B cell (primary cell): ENCODE data around the gene STAP2. TPM values are rescaled to one million over a fixed set of nuclear protein-coding genes. Genes with fewer than 3 reads are reported as not detected.

Experiments used
- ATAC-seq: fragments of 200-7000 bp; cut with Tn5 transposase; one replicate; pipeline ENCODE4 v1.10.0; 2021; ENCODE audit warnings: low read depth, mild to moderate bottlenecking, moderate number of reproducible peaks, moderate library complexity
- CTCF ChIA-PET: fragments of 350-600 bp; sonication (Branson Sonifier 250); formaldehyde crosslinking; loops from one replicate; lab custom pipeline; 2021; ENCODE audit warnings: antibody characterized with exemption, inconsistent platforms; lab: Charles Lee
- POLR2A ChIA-PET: fragments of 350-600 bp; sonication (Branson Sonifier 250); formaldehyde crosslinking; loops from one replicate; lab custom pipeline; 2021; ENCODE audit warnings: antibody characterized with exemption; lab: Charles Lee
- DNase-seq: peaks from one replicate; pipeline ENCODE4 v3.0.0; 2013
- H2AFZ ChIP-seq: 2 replicates; pipeline ENCODE4 v1.6.1; 2012; ENCODE audit warnings: mild to moderate bottlenecking, low read depth, low read length; ENCODE audit not compliant: insufficient read depth, poor library complexity, severe bottlenecking
- H3K27ac ChIP-seq, 2 donors: 1 replicate in 1 of 2; 2 replicates in 1 of 2; pipeline ENCODE4 v1.5.1; 2012 to 2013; ENCODE audit warnings: low read length in 2 of 2, mild to moderate bottlenecking in 2 of 2, moderate library complexity in 1 of 2
- H3K27me3 ChIP-seq, 4 experiments: fragments of 200-600 bp in 1 of 4; sonication (generic) in 1 of 4; replicated peaks in 1 of 4; 1 replicate in 2 of 4; 2 replicates in 2 of 4; pipeline versions ENCODE4 v1.6.1 to v1.7.0; 2013 to 2016; ENCODE audit warnings: low read length in 3 of 4, mild to moderate bottlenecking in 2 of 4, mixed read lengths in 1 of 4, moderate library complexity in 1 of 4; ENCODE audit not compliant: insufficient read depth in 4 of 4, control insufficient read depth in 3 of 4; ENCODE audit errors: control extremely low read depth in 1 of 4
- H3K36me3 ChIP-seq, 2 experiments: replicated peaks in 1 of 2; 1 replicate in 1 of 2; 2 replicates in 1 of 2; pipeline versions ENCODE4 v1.6.1 to v1.7.1; 2013; ENCODE audit warnings: low read length in 1 of 2; ENCODE audit not compliant: insufficient read depth in 2 of 2, control insufficient read depth in 1 of 2; ENCODE audit errors: control extremely low read depth in 1 of 2, extremely low read depth in 1 of 2
- H3K4me1 ChIP-seq, 2 donors: fragments of 200-600 bp in 1 of 2; sonication (generic) in 1 of 2; 1 replicate in 1 of 2; 2 replicates in 1 of 2; pipeline versions ENCODE4 v1.5.1 to v1.6.1; 2013 to 2017; ENCODE audit warnings: low read length in 2 of 2; ENCODE audit not compliant: control insufficient read depth in 2 of 2, insufficient read depth in 2 of 2
- H3K4me2 ChIP-seq: replicated peaks from 2 replicates; pipeline ENCODE3; 2012; ENCODE audit warnings: mild to moderate bottlenecking, low read depth, low read length; ENCODE audit not compliant: poor library complexity, severe bottlenecking
- H3K4me3 ChIP-seq, 5 experiments: fragments of 200-600 bp in 1 of 5; sonication (generic) in 1 of 5; 1 replicate in 3 of 5; 2 replicates in 2 of 5; pipeline versions ENCODE4 v1.5.1 to v1.7.0; 2011 to 2016; ENCODE audit warnings: low read length in 4 of 5, mild to moderate bottlenecking in 4 of 5, low read depth in 2 of 5, control low read depth in 1 of 5, moderate library complexity in 1 of 5; ENCODE audit not compliant: insufficient read depth in 1 of 5; ENCODE audit errors: control extremely low read depth in 1 of 5, extremely low read depth in 1 of 5
- H3K79me2 ChIP-seq: fragments of 200-600 bp; sonication (generic); one replicate; pipeline ENCODE4 v1.6.0; 2016; ENCODE audit warnings: low read length; ENCODE audit not compliant: control insufficient read depth, insufficient read depth
- H3K9ac ChIP-seq: fragments of 200-600 bp; sonication (generic); 2 replicates; pipeline ENCODE4 v1.6.1; 2017; ENCODE audit warnings: mild to moderate bottlenecking, low read length, moderate library complexity
- H3K9me3 ChIP-seq, 3 donors: one replicate each; pipeline versions ENCODE4 v1.6.1 to v1.7.1; 2013; ENCODE audit warnings: low read length in 2 of 3; ENCODE audit not compliant: control insufficient read depth in 2 of 3, insufficient read depth in 1 of 3; ENCODE audit errors: control extremely low read depth in 1 of 3
- H4K20me1 ChIP-seq: 2 replicates; pipeline ENCODE4 v1.6.0; 2012; ENCODE audit warnings: mild to moderate bottlenecking, low read length; ENCODE audit not compliant: insufficient read depth, control insufficient read depth, poor library complexity, severe bottlenecking
- H3K27ac Mint-ChIP-seq: one replicate; pipeline ENCODE4 v1.8.0; 2021; ENCODE audit warnings: mixed read lengths
- H3K27me3 Mint-ChIP-seq: one replicate; pipeline ENCODE4 v1.8.0; 2021; ENCODE audit warnings: mixed read lengths
- H3K4me1 Mint-ChIP-seq: one replicate; pipeline ENCODE4 v1.8.0; 2021; ENCODE audit warnings: mixed read lengths
- H3K4me3 Mint-ChIP-seq: one replicate; pipeline ENCODE4 v1.8.0; 2021; ENCODE audit warnings: mixed read lengths
- H3K9me3 Mint-ChIP-seq: one replicate; pipeline ENCODE4 v1.8.0; 2022; ENCODE audit warnings: mixed read lengths; ENCODE audit not compliant: insufficient read depth
- EZH2 ChIP-seq: IDR thresholded peaks from 2 replicates; pipeline ENCODE4 v1.6.1; 2012; ENCODE audit warnings: borderline replicate concordance, low read depth, mild to moderate bottlenecking, moderate library complexity, low read length; ENCODE audit not compliant: insufficient read depth, poor library complexity, severe bottlenecking
- WGBS: methylation state at CpG from one replicate; pipeline ENCODE4 v1.1.5; 2013; ENCODE audit warnings: missing lambda C conversion rate; ENCODE audit not compliant: insufficient coverage; 5-methylcytosine and 5-hydroxymethylcytosine counted together
- intact Hi-C: fragments of 100-400 bp; cut with micrococcal nuclease; formaldehyde crosslinking; loops from one replicate; pipeline ENCODE4 v1.10.0; 2022
- polyA plus RNA-seq: library from polyadenylated mRNA; depleted of rRNA; stranded (reverse); fragments of >200 nt; gene quantifications from 2 replicates; pipeline ENCODE4 v1.2.3, GENCODE V29; 2012
- total RNA-seq, 2 donors: library from RNA; stranded (reverse); fragments of 120-200 nt in 1 of 2; gene quantifications; 1 replicate in 1 of 2; 2 replicates in 1 of 2; pipeline versions ENCODE4 v1.2.3 to v1.2.4, GENCODE V29; 2013 to 2022
- TF ChIP-seq, protein P1 (sequence below): fragments of 200-600 bp; IDR thresholded peaks from one replicate; pipeline ENCODE4 v1.8.0; 2022; ENCODE audit warnings: antibody characterized with exemption, mild to moderate bottlenecking

STAP2 gene
- total and polyA plus RNA-seq, 2 donors (not counting 1 experiment from before 2014, with no cell fraction given) = 0.27 to 0.72 TPM

GRCh38 chr19:4297901-4298809 lies 40.5 kb downstream of the STAP2 start:
- TF ChIP-seq EZH2 = no peak
- TF ChIP-seq, protein P1, sequence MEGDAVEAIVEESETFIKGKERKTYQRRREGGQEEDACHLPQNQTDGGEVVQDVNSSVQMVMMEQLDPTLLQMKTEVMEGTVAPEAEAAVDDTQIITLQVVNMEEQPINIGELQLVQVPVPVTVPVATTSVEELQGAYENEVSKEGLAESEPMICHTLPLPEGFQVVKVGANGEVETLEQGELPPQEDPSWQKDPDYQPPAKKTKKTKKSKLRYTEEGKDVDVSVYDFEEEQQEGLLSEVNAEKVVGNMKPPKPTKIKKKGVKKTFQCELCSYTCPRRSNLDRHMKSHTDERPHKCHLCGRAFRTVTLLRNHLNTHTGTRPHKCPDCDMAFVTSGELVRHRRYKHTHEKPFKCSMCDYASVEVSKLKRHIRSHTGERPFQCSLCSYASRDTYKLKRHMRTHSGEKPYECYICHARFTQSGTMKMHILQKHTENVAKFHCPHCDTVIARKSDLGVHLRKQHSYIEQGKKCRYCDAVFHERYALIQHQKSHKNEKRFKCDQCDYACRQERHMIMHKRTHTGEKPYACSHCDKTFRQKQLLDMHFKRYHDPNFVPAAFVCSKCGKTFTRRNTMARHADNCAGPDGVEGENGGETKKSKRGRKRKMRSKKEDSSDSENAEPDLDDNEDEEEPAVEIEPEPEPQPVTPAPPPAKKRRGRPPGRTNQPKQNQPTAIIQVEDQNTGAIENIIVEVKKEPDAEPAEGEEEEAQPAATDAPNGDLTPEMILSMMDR = no peak
- no peak overlapping the region for H3K27ac ChIP-seq

More at GRCh38 chr19:4297901-4298809, 40.5 kb downstream of the STAP2 start:
- no peak for ATAC-seq
- Mint-ChIP-seq H3K4me1 (no peaks in the 10 kb centered on the region), H3K27me3 (peaks cover 11% of the 10 kb centered on the region), H3K27ac (no peak overlapping the region), H3K9me3 (no peaks in the 10 kb centered on the region), H3K4me3 (no peak overlapping the region)
- ChIA-PET POLR2A (no interaction called here), CTCF (no interaction called here)
- Histone ChIP-seq H3K79me2 (no peaks in the 10 kb centered on the region), H3K4me2 (no peak overlapping the region), H3K4me3 (no peak overlapping the region), H3K36me3 (no peaks in the 10 kb centered on the region), H3K9ac (no peak overlapping the region), H3K27me3 (peaks cover 0 to 11% (median 0%) of the 10 kb centered on the region in 4 experiments), H3K9me3 (no peaks in the 10 kb centered on the region), H2AFZ (no peak overlapping the region), H3K4me1 (no peaks in the 10 kb centered on the region), H4K20me1 (no peaks in the 10 kb centered on the region)
- no peak for DNase-seq
- intact Hi-C loops = no loop called here
- 88% methylated on average over 20 of the region's 27 CpGs for WGBS
